Mucosa of descending colon (tissue), 3 donors: ENCODE results near the gene ITGB5. TPM values are rescaled to one million over a fixed set of nuclear protein-coding genes. Genes with fewer than 3 reads are reported as not detected.

Experiments used
- ATAC-seq: fragments of 200-7000 bp; cut with Tn5 transposase; one replicate; pipeline ENCODE4 v1.9.1; 2020; ENCODE audit warnings: mild to moderate bottlenecking, moderate library complexity
- DNase-seq, 3 donors: peaks; one replicate each; pipeline ENCODE4 v3.0.0-alpha.2; 2020
- H3K36me3 ChIP-seq: fragments of 200-600 bp; one replicate; pipeline ENCODE4 v1.8.0; 2021; ENCODE audit warnings: low read depth, mild to moderate bottlenecking
- H3K4me1 ChIP-seq: fragments of 200-600 bp; one replicate; pipeline ENCODE4 v1.8.0; 2021; ENCODE audit warnings: low read depth, mild to moderate bottlenecking
- H3K4me3 ChIP-seq: fragments of 200-600 bp; one replicate; pipeline ENCODE4 v1.8.0; 2021; ENCODE audit warnings: mild to moderate bottlenecking
- H3K9me3 ChIP-seq: fragments of 200-600 bp; one replicate; pipeline ENCODE4 v1.8.0; 2021; ENCODE audit warnings: mild to moderate bottlenecking
- intact Hi-C, 2 donors: fragments of 100-400 bp; cut with DNase I in 1 of 2; cut with micrococcal nuclease in 1 of 2; formaldehyde crosslinking; loops; one replicate each; pipeline versions ENCODE4 v1.11.0 to v1.11.1; 2022; cut with DNase I, micrococcal nuclease
- total RNA-seq, 3 donors: library from RNA; stranded (reverse); fragmentation: NEBNext Ultra II Directional in 2 of 3; extraction: Animal tissue kit (Norgen Biotek cat#: 25700) in 2 of 3; gene quantifications; one replicate each; pipeline versions ENCODE4 v1.2.1 to v1.2.4, GENCODE V29; 2021 to 2023
- TF ChIP-seq, protein P1 (sequence below): fragments of 200-600 bp; IDR thresholded peaks from one replicate; pipeline ENCODE4 v1.8.0; 2022; ENCODE audit warnings: antibody characterized with exemption, mild to moderate bottlenecking
- donor health status: DM: no; HTN: no; CAD: no; lungs with moderate emphysema.
- donor health status: DM: no; HTN: no; CAD: no.
- donor health status: DM: no; HTN: yes; CAD: no.

The ITGB5 gene
- total RNA-seq, 3 donors from 2014 or later: 67.9 to 102 (median 69.6) TPM

DNA sequence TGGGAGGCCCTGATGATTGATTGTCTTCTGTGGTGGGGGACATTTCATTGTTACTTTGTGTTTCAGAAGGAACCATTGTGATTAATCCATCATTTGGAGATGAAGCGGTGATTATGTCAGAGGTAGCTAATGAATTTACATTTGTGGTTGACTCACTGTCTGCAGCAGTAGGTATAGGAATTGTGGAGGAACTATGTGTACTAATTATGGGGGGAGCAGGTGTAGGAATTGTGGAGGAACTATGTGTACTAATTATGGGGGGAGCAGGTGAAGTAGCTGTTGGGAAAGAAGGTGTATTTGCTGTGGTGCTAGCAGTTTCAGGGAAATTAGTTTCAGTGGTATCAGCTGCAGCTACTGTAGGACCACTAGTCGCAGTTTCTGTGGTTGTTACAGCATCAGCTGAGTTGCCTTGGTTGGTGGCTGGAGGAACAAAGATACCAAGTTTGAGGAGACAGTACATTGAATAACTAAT lies 40.4 kb upstream of the ITGB5 start:
- H3K36me3 ChIP-seq: no peaks in the 10 kb centered on the region
- H3K4me1 ChIP-seq: peaks cover 8% of the 10 kb centered on the region
- DNase-seq (no peak), ATAC-seq (no peak)
- no peaks in the 10 kb centered on the region for H3K9me3 ChIP-seq
- TF ChIP-seq, protein P1, sequence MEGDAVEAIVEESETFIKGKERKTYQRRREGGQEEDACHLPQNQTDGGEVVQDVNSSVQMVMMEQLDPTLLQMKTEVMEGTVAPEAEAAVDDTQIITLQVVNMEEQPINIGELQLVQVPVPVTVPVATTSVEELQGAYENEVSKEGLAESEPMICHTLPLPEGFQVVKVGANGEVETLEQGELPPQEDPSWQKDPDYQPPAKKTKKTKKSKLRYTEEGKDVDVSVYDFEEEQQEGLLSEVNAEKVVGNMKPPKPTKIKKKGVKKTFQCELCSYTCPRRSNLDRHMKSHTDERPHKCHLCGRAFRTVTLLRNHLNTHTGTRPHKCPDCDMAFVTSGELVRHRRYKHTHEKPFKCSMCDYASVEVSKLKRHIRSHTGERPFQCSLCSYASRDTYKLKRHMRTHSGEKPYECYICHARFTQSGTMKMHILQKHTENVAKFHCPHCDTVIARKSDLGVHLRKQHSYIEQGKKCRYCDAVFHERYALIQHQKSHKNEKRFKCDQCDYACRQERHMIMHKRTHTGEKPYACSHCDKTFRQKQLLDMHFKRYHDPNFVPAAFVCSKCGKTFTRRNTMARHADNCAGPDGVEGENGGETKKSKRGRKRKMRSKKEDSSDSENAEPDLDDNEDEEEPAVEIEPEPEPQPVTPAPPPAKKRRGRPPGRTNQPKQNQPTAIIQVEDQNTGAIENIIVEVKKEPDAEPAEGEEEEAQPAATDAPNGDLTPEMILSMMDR: no peak
- intact Hi-C loops: loop anchor here in 1 of 2 donors (2.0 kb wide), 1 partner anchor 59 kb away; no protein-coding TSS in a partner anchor
- H3K4me3 ChIP-seq: no peak overlapping the region

DNA sequence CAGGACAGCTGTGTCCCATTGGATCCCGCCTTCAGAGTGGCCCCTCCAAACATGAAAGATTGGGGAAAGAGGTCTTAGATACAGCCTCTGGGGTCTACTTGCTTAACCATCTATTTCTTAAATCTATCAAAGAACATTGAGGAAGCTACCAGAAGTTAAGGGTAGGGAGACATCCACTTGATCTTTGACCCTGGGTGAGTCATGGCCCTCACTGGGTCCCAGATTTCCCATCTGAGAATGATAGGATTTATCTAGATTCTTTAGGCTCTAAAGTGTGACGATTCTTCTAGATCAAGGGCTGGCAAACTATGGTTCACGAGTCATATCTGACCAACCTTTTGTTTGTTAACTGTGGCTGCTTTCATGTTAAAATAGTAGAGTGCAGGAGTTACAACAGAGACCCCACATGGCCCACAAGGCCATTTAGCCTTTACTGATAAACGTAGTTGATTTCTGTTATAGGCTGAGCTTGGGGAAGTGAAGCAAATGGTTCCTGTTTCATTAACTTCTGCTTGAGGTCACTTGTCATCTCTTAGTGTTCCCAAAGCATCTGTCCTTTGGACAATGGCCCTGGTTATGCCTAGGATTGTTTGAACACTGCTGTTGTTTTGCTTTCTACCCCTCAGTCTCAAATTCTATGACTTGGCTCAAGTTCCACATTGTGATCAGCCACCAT lies 39.4 kb upstream of the ITGB5 start:
- intact Hi-C loops: no loop called here
- H3K4me3 ChIP-seq: no peak overlapping the region
- DNase-seq: no peak

DNA sequence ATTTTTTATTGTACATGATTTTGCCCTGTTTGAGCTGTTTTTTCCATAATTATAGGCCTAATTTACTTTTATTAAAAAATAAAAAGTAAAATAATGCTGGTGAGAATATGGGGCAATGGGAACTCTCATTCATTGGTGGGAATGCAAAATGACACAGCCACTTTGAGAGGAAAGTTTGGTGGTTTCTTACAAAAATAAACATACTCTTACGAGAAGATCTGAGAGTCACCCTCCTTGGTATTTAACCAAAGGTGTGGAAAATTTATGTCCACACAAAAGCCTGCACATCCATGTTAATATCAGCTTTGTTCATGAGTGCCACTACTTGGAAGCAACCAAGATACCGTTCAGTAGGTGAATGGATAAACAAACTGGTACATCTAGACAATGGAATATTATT lies 37.6 kb upstream of the ITGB5 start:
- TF ChIP-seq, protein P1: no peak
- no peaks in the 10 kb centered on the region for H3K9me3 ChIP-seq
- no peak overlapping the region for H3K4me3 ChIP-seq
- intact Hi-C loops: no loop called here
- H3K4me1 ChIP-seq: peaks cover 5% of the 10 kb centered on the region
- ATAC-seq (no peak), DNase-seq (no peak)
- no peaks in the 10 kb centered on the region for H3K36me3 ChIP-seq

More for the DNA sequence above, 39.4 kb upstream of the ITGB5 start:
- H3K9me3 ChIP-seq: no peaks in the 10 kb centered on the region
- H3K4me1 ChIP-seq: peaks cover 8% of the 10 kb centered on the region
- no peaks in the 10 kb centered on the region for H3K36me3 ChIP-seq
- ATAC-seq: peak; percentile 27
- TF ChIP-seq, protein P1: no peak

DNA sequence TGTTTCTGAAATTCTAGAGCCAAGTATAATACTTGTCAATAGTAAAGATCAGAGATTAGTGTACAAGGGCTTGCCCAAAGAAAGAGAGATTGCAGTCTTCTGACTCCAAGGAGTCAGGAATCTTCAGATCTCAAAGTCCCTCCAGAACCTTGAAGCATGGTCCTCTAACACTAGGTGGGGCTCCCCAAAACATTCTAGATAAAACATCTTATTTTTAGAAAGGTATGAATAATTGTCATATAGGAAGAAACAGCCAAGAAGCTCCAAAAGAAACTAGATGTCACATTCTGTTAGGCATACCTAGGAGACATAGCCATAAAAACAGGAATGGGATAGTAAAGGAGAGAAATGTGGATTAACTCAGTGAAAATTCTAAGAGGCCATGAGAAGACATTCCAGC lies 36.7 kb upstream of the ITGB5 start:
- H3K36me3 ChIP-seq: no peaks in the 10 kb centered on the region
- no peak for DNase-seq
- no peak for ATAC-seq
- H3K4me3 ChIP-seq: no peak overlapping the region
- intact Hi-C loops: no loop called here
- no peaks in the 10 kb centered on the region for H3K4me1 ChIP-seq
- TF ChIP-seq, protein P1: no peak
- H3K9me3 ChIP-seq: no peaks in the 10 kb centered on the region

DNA sequence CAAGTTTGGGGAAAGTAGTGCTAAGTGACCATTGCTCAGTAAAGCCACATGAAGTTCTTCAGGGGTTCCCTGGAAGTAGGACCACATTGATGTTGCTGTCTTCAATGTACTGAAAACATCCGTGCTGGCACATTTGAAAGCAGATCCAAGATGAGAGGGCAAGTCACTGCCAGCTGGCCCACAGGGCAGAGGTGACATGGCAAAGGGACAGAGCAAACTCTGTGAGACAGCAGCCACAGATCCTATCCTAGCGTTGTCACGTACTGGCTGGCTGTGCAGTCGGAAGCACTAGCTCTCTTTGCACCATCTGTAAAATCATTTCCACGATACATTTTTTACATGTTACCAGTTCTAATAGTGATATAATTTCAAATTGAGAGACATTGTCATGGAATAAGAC lies 33.6 kb upstream of the ITGB5 start:
- DNase-seq (no peak), ATAC-seq (no peak)
- Histone ChIP-seq H3K36me3 (no peaks in the 10 kb centered on the region), H3K4me1 (no peaks in the 10 kb centered on the region), H3K9me3 (no peaks in the 10 kb centered on the region), H3K4me3 (no peak overlapping the region)
- intact Hi-C loops: no loop called here
- TF ChIP-seq, protein P1: no peak
